Medulla oblongata (tissue), 1 donor: ENCODE measurements around the gene TTBK2.
"Not testable (repeated sequence)": the region's sequence is repeated elsewhere in the genome, so short reads cannot be mapped to it uniquely, and the experiment has no call there.

Experiments used
- DNase-seq: peaks from one replicate; pipeline ENCODE4 v3.0.0-alpha.2; 2015; ENCODE audit errors: extremely low spot score

TTBK2 gene

GRCh38 chr15:42920519-42921341 lies at the start of gene TTBK2:
Gene TTBK2, minus strand, starts transcription at chr15:42920778. Its CDS starts 42,161 bp downstream, at chr15:42878617.
- peak; percentile 99 for DNase-seq

- DNase-seq, result no peak
These were observed 43.9 kb upstream of the TTBK2 start for GRCh38 chr15:42964476-42964875.

- no peak for DNase-seq
These were observed 34.9 kb upstream of the TTBK2 start for GRCh38 chr15:42955518-42955917.

- no peak for DNase-seq
These were observed 33.7 kb upstream of the TTBK2 start for GRCh38 chr15:42954291-42954690.

- DNase-seq, result not testable (repeated sequence)
These were observed 28.3 kb upstream of the TTBK2 start for GRCh38 chr15:42948898-42949297.

GRCh38 chr15:42940527-42940926 lies 19.9 kb upstream of the TTBK2 start:
- no peak for DNase-seq

- no peak for DNase-seq
These were observed 19.3 kb upstream of the TTBK2 start for GRCh38 chr15:42939841-42940240.

GRCh38 chr15:42937143-42937542 lies 16.6 kb upstream of the TTBK2 start:
- no peak for DNase-seq

- DNase-seq, result no peak
These were observed 13.5 kb upstream of the TTBK2 start for GRCh38 chr15:42933886-42934667.

GRCh38 chr15:42932833-42933515 lies 12.4 kb upstream of the TTBK2 start:
- no peak for DNase-seq

- DNase-seq, result no peak
These were observed 11.3 kb upstream of the TTBK2 start for GRCh38 chr15:42931702-42932486.

GRCh38 chr15:42929306-42929848 lies 8.8 kb upstream of the TTBK2 start:
- no peak for DNase-seq

- peak; percentile 59 for DNase-seq
These were observed 759 bp upstream of the TTBK2 start for GRCh38 chr15:42921342-42921731.

GRCh38 chr15:42919799-42920518 lies 619 bp downstream of the TTBK2 start:
- DNase-seq, result peak; percentile 53

- DNase-seq, result peak; percentile 13
These were observed 1.3 kb downstream of the TTBK2 start for GRCh38 chr15:42919308-42919707.

GRCh38 chr15:42918047-42918446 lies 2.5 kb downstream of the TTBK2 start:
- DNase-seq, result no peak

GRCh38 chr15:42915654-42916315 lies 4.8 kb downstream of the TTBK2 start:
- no peak for DNase-seq

- peak; percentile 28 for DNase-seq
These were observed 5.7 kb downstream of the TTBK2 start for GRCh38 chr15:42914728-42915497.

GRCh38 chr15:42911058-42911592 lies 9.5 kb downstream of the TTBK2 start:
- no peak for DNase-seq
